AG04450 (cell line): ENCODE measurements around the gene NADSYN1. TPM values are rescaled to one million over a fixed set of nuclear protein-coding genes. Genes with fewer than 3 reads are reported as not detected.

ENCODE experiments used
- CTCF ChIA-PET: fragments of 300-600, 350-600 bp; formaldehyde crosslinking; extraction: SDS; loops from one replicate; lab custom pipeline; 2022; ENCODE audit warnings: antibody characterized with exemption, inconsistent platforms; lab: Charles Lee
- POLR2A ChIA-PET: fragments of 350-600 bp; formaldehyde crosslinking; extraction: SDS; loops from one replicate; lab custom pipeline; 2021; ENCODE audit warnings: antibody characterized with exemption, inconsistent platforms; lab: Yijun Ruan, JAX
- DNase-seq: peaks from one replicate; pipeline ENCODE4 v3.0.0-alpha.2; 2011; ENCODE audit warnings: low read depth, low spot score
- H3K27ac ChIP-seq: one replicate; pipeline ENCODE4 v1.5.1; 2012; ENCODE audit warnings: low read depth, low read length, control low read depth
- H3K27me3 ChIP-seq: one replicate; pipeline ENCODE4 v1.6.0; 2012; ENCODE audit warnings: low read length; ENCODE audit not compliant: control insufficient read depth, insufficient read depth
- H3K4me3 ChIP-seq: 2 replicates; pipeline ENCODE4 v1.5.1; 2011; ENCODE audit warnings: mild to moderate bottlenecking, low read depth, low read length, control low read depth
- H3K9me3 ChIP-seq: 2 replicates; pipeline ENCODE4 v1.5.1; 2012; ENCODE audit warnings: low read length; ENCODE audit not compliant: control insufficient read depth, insufficient read depth
- polyA plus RNA-seq: library from polyadenylated mRNA; depleted of rRNA; stranded (reverse); fragments of >200 nt; gene quantifications from 2 replicates; pipeline ENCODE4 v1.2.3, GENCODE V29; 2011
- TF ChIP-seq, protein P1 (sequence below): IDR thresholded peaks from 2 replicates; pipeline ENCODE4 v1.5.1; 2011; ENCODE audit warnings: low read depth, low read length, control low read depth, inconsistent platforms

NADSYN1 gene
- polyA plus RNA-seq, 1 experiment, result 39.0 TPM

DNA sequence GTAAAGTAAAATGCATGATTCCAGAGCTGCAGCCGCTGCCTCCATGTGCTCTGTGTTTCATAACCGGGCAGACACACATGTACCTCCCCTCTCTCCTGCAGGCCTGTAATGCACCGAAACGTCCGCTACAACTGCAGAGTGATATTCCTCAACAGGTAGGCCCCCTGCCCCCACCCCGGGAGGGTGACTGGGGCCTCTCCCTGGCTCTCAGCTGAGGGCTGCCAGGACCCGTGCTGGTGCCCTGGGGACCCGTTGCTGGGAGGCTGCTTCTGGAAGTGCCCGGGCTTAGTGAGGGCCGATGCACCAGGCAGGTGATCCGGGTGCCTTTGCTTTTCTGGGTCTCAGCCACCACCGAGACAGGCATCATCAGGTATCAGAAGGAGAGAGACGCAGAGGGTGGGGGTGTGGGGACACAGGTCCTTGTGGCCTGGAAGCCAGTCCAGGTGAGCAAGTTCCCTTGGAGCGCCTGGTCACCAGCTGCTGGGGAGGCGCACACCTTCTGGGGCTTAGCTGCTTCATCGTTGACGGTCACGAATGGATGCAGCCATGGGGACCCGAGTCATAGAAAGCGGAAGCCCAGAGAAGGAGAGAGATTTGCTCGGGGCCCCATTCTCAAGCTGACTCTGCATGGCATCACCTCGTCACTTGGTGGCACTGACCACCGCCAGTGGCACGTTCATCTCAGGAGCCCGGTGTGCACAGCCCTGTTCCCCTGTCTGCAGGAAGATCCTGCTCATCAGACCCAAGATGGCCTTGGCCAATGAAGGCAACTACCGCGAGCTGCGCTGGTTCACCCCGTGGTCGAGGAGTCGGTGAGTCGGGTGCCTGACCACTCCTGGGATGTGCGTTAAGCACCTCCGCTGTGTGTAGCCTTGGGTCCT lies 10.6 kb downstream of the NADSYN1 start:
- Histone ChIP-seq H3K4me3 (no peak overlapping the region), H3K27me3 (no peaks in the 10 kb centered on the region), H3K27ac (no peak overlapping the region), H3K9me3 (no peaks in the 10 kb centered on the region; the same call in 1 of the 2 replicates)
- DNase-seq, result no peak
- CTCF ChIA-PET, result no interaction called here
- TF ChIP-seq, protein P1, sequence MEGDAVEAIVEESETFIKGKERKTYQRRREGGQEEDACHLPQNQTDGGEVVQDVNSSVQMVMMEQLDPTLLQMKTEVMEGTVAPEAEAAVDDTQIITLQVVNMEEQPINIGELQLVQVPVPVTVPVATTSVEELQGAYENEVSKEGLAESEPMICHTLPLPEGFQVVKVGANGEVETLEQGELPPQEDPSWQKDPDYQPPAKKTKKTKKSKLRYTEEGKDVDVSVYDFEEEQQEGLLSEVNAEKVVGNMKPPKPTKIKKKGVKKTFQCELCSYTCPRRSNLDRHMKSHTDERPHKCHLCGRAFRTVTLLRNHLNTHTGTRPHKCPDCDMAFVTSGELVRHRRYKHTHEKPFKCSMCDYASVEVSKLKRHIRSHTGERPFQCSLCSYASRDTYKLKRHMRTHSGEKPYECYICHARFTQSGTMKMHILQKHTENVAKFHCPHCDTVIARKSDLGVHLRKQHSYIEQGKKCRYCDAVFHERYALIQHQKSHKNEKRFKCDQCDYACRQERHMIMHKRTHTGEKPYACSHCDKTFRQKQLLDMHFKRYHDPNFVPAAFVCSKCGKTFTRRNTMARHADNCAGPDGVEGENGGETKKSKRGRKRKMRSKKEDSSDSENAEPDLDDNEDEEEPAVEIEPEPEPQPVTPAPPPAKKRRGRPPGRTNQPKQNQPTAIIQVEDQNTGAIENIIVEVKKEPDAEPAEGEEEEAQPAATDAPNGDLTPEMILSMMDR, result no peak
- POLR2A ChIA-PET, result interaction anchor here (1.3 kb wide), 1 partner anchor 11 kb away, joined by 6 read pairs; the partner anchor contains the start of gene NADSYN1

DNA sequence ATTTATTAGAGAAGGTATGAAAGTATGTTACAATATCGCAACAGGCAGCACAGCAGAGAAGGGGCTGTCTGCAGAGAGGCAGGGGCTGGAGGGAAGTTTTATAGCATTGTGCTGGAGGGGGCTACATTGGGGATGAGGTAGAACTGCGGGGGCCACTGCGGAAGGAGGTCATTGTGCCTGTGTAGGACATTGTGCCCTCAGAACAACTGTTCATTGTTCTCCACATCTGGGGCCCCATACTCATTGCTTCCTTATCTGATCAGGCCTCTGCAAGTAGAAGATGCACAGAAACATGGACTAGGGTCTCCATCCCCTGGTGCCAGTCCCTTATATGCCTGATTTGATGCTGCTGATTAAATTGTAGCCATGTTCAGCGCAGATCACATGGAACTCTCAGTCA lies 12.1 kb downstream of the NADSYN1 start:
- Histone ChIP-seq H3K27ac (no peak overlapping the region), H3K9me3 (no peaks in the 10 kb centered on the region; the same call in 1 of the 2 replicates), H3K27me3 (no peaks in the 10 kb centered on the region), H3K4me3 (no peak overlapping the region)
- ChIA-PET POLR2A (no interaction called here), CTCF (no interaction called here)
- no peak for DNase-seq
- TF ChIP-seq, protein P1, result no peak

DNA sequence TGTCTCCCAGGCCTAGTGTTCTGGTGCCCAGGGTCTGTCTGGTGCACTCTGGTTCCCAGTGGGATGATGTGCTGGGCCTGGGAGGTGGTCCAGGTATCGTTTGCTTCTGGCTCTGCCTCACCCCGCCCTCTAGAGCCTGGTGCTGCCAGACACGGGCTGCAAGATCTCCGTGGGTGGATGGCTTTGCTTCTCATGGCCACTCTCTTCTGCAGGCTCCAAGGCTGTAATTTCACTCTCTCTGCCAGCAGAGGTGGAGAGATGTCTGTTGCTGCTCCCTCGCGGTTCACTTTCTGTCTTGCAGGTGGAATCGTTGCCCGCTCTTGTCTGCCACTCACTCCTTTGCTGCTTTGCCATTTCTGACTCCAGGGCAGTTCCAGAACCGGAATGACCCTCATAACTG lies 13.4 kb downstream of the NADSYN1 start:
- no peak overlapping the region for H3K4me3 ChIP-seq
- CTCF ChIA-PET, result no interaction called here
- TF ChIP-seq, protein P1, result no peak
- no peaks in the 10 kb centered on the region; the same call in 1 of the 2 replicates for H3K9me3 ChIP-seq
- POLR2A ChIA-PET, result interaction anchor here (0.9 kb wide), 1 partner anchor 13 kb away, joined by 4 read pairs; the partner anchor contains the start of gene NADSYN1
- no peaks in the 10 kb centered on the region for H3K27me3 ChIP-seq
- no peak overlapping the region for H3K27ac ChIP-seq
- no peak for DNase-seq

DNA sequence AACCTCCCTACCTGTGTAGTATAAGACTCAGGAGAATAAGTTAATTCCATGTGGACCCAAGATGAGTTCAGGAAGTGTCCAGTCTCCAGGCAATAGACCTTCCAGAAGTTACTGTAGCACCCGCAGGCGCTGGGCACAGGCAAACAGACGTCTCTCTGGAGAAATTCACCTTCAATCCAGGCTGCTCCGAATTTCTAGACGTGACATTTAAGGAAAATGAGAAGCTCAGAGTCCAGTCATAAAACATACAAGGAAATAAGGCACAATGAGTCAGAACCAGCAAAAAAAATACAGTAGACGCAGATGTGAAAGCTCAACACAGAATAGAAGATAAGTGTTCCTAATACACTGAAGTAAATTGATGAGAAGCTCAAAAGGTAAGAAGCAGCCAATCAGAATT lies 14.2 kb downstream of the NADSYN1 start:
- Histone ChIP-seq H3K27me3 (no peaks in the 10 kb centered on the region), H3K9me3 (no peaks in the 10 kb centered on the region; the same call in 1 of the 2 replicates), H3K27ac (no peak overlapping the region), H3K4me3 (no peak overlapping the region)
- CTCF ChIA-PET, result no interaction called here
- POLR2A ChIA-PET, result interaction anchor here (0.9 kb wide), 1 partner anchor 14 kb away, joined by 4 read pairs; the partner anchor contains the start of gene NADSYN1
- TF ChIP-seq, protein P1, result no peak
- no peak for DNase-seq

DNA sequence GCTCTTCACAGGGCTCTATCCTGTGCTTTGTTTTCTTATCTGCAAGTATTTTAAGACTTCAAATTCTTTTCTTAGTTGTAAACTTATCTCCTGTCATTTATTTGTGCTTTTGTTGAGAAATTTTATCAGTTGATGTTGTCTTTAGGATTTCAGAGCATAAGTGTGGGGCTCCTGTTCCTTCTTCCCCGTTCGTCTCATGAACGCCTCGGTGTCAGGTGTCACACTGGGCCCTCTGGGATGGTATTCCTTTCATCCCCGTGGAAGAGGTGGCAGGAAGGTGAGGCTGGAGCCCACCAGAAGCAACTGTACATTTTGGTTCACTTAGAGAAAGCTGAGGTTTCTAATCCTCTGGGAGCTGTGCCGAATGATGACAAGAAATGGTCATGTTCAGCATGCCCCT lies 17.9 kb downstream of the NADSYN1 start:
- DNase-seq, result no peak
- Histone ChIP-seq H3K4me3 (no peak overlapping the region), H3K27ac (no peak overlapping the region), H3K27me3 (no peaks in the 10 kb centered on the region), H3K9me3 (no peaks in the 10 kb centered on the region)
- ChIA-PET POLR2A (no interaction called here), CTCF (no interaction called here)
- TF ChIP-seq, protein P1, result no peak
